Measurements from ENCODE around the gene USP31. TPM values are rescaled to one million over a fixed set of nuclear protein-coding genes. Genes with fewer than 3 reads are reported as not detected.

The USP31 gene
- total RNA-seq, 2 donors from 2014 or later, result 4.1 to 6.1 TPM

DNA sequence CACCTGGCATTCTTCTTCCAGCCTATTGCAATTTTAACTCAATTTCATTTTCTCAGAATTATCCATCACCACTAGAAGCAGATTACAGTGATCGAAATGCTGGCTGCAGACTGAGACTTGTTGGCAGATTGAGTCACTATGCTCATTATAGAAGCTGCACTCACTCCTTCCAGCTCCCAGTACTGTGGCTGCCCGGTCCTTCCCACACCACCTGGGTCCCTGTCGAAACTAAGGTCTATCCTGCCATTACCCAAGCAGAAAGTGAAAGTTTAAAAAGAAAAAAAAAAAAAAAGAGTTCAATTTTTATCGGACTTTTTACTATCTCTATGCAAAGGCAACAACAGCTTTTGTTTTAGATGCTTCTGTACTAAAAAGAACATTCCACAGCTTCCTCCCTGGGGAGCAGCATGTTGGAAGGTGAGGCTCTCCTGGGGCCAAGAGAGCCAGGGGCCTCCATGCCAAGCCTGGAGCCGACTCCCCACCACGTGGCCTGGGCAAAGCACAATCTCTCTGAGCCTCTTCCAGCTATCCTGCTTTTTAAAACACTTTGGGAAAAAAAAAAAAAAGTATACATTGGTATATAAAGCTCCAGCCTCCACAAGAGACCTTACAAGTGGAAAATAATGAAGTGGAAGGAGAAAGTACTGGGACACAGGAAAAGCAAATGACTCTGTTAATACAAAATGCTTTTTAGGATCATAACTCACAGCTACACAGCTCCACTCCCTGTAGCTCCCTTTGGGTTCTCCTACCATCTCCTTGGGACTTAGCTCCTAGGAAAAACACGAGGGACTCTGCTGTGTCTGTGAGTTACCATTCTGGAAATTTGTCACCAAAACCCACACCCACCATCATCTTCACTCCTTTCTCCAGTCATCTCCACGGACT is 77.8 kb downstream of the USP31 start:
- Mint-ChIP-seq H3K27me3 (ENCODE audit: low read depth) (no peaks in the 10 kb centered on the region), H3K4me1 (ENCODE audit: low read depth) (no peaks in the 10 kb centered on the region), H3K9me3 (no peaks in the 10 kb centered on the region), H3K4me3 (no peak overlapping the region), H3K27ac (no peak overlapping the region), H3K36me3 (ENCODE audit: insufficient read depth in 2 of 2) (no peaks in the 10 kb centered on the region)
- ATAC-seq (replicated peaks in 1 of 2) (no peak), DNase-seq (no peak)

DNA sequence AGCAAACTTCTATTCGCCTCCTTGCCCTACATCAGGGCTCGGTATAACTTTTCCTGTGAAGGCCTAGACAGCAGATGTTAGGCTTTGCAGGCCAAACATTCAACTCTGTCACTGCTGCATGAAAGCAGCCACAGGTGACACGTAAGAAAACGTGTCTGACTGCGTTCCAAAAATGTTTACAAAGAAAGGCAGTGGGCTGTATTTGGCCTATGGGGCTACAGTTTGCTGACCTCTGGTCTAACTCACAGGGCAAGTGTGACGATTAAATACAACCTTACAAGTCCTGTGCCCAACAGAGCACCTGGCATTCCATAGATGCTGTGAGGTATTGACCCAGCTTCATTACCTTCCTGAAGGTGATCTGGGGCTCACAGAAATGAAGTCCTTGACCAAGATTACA is 79.4 kb downstream of the USP31 start:
- ATAC-seq (replicated peaks in 1 of 2) (no peak), DNase-seq (no peak)
- no peaks in the 10 kb centered on the region for H3K4me1 Mint-ChIP-seq (ENCODE audit: low read depth)
- H3K27me3 Mint-ChIP-seq (ENCODE audit: low read depth), result no peaks in the 10 kb centered on the region
- H3K27ac Mint-ChIP-seq, result no peak overlapping the region
- H3K4me3 Mint-ChIP-seq, result no peak overlapping the region
- no peaks in the 10 kb centered on the region for H3K36me3 Mint-ChIP-seq (ENCODE audit: insufficient read depth in 2 of 2)
- H3K9me3 Mint-ChIP-seq, result no peaks in the 10 kb centered on the region

DNA sequence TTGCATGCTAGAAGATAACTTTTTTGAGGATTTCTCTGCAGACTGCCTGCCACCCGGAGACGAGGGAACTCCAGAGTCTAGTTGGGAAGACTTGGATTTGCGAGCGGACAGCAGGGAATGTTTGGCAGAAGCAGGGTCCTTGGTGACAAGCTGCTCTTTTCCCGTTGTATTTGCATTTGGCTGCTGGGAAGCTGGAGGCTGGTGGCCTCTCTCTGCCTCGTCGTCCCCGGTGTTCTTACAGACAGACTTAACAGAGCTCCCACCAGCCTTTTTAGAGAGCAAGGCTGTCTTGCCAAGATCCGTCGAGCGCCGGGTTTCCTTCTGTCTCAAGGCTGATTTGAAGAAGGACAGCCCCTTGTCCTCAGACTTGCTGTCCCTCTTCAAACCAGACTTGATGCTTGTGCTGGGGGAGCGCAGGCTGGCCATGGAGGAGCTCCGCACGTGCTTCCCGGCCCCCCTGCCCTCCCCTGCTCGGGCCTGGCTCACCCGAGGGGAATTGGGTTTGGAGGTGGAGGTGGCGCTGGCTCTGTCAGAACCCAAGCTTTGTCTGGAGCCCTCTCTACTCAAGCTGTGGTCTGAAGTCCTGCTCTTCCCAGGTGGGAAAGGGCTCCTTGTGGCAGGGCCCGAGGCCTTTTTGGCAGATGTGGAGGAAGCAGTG is 81.0 kb downstream of the USP31 start:
- H3K36me3 Mint-ChIP-seq (ENCODE audit: insufficient read depth in 2 of 2), result no peaks in the 10 kb centered on the region
- H3K27ac Mint-ChIP-seq, result no peak overlapping the region
- H3K27me3 Mint-ChIP-seq (ENCODE audit: low read depth), result no peaks in the 10 kb centered on the region
- ATAC-seq (replicated peaks in 1 of 2) (no peak), DNase-seq (no peak)
- no peaks in the 10 kb centered on the region for H3K9me3 Mint-ChIP-seq
- H3K4me1 Mint-ChIP-seq (ENCODE audit: low read depth), result no peaks in the 10 kb centered on the region
- H3K4me3 Mint-ChIP-seq, result no peak overlapping the region

DNA sequence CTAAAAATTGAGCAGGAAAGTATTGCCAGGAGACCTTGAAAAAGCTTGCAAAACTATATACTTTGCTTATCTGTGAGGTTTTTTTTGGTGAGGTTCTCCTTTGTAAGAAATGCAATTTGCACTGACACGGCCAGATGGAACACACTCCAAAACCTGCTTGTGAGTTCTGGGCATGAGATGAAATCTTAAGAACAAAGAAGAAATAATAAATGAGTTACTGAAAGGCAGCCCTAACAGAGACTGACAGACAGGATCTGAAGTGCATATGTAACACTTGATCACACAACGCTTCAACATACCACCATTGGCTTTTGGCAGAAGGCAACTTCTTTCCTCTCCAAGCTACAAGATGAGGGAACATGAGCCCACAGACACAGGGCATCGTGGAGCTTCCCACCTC is 82.6 kb downstream of the USP31 start:
- ATAC-seq (replicated peaks in 1 of 2), result no peak
- H3K27ac Mint-ChIP-seq, result no peak overlapping the region
- no peaks in the 10 kb centered on the region for H3K36me3 Mint-ChIP-seq (ENCODE audit: insufficient read depth in 2 of 2)
- no peaks in the 10 kb centered on the region for H3K27me3 Mint-ChIP-seq (ENCODE audit: low read depth)
- H3K4me1 Mint-ChIP-seq (ENCODE audit: low read depth), result no peaks in the 10 kb centered on the region
- no peak for DNase-seq
- H3K4me3 Mint-ChIP-seq, result no peak overlapping the region
- H3K9me3 Mint-ChIP-seq, result no peaks in the 10 kb centered on the region

DNA sequence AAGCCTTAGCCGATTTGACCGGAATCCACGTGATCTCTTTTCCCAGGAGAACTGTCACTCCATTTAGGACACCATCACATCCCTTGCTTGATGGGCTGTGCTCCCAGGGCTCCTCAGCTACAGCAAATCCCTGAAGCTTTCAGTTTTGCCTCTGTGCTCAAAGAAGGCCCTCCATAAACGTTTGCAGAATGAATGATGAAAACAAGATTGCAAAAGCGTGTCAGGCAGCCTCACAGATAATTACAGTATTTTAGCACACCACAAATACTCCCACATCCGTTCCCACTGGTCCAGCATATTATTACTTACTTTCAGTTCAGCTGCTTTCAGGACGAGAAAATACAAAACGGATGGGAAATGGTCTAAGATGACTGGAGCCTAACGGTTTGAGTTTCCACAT is 84.6 kb downstream of the USP31 start:
- Mint-ChIP-seq H3K27ac (no peak overlapping the region), H3K9me3 (no peaks in the 10 kb centered on the region), H3K4me3 (no peak overlapping the region), H3K36me3 (ENCODE audit: insufficient read depth in 2 of 2) (no peaks in the 10 kb centered on the region), H3K4me1 (ENCODE audit: low read depth) (peaks cover 7% of the 10 kb centered on the region), H3K27me3 (ENCODE audit: low read depth) (peaks cover 7% of the 10 kb centered on the region)
- ATAC-seq (replicated peaks in 1 of 2), result no peak
- DNase-seq, result no peak

DNA sequence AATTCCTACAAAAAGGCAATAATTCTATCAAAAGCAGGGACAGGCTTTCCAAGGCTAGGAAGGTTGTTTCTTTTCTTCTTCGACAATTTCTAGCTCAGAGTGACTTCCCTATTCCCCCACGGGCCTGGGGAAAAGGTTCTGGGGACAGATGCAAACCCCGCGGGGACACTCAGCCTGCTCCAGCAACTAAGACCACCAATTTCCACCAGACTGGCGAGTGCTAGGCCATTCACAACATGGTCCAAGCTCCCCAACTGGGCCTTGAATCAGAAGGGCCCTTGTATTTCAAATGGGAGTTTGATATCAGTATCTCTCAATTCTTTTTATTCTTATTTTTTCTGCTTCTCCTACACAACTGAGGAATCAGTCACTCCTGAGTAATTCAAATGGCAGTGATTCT is 86.7 kb downstream of the USP31 start:
- DNase-seq, result no peak
- H3K4me3 Mint-ChIP-seq, result no peak overlapping the region
- H3K4me1 Mint-ChIP-seq (ENCODE audit: low read depth), result peaks cover 7% of the 10 kb centered on the region

DNA sequence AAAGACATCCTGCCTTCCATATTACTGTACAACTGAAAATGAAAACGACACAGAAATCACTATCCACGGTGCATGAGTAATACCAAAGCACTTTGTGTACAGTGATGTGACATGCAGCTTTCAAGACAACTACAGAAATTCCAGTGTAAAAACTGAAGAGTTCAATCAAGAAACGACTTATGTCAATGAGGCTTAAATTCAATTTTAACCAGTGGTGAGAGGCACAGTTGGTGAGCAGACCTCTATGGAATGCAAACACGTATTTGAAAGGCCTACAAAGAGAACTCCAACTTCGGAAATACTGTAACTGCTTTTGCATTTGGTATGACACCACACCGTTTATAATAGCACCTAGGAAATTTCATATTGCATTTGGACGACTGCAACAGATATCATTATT is 87.6 kb downstream of the USP31 start:
- Mint-ChIP-seq H3K36me3 (ENCODE audit: insufficient read depth in 2 of 2) (no peaks in the 10 kb centered on the region), H3K4me3 (no peak overlapping the region), H3K9me3 (no peaks in the 10 kb centered on the region), H3K27me3 (ENCODE audit: low read depth) (peaks cover 28% of the 10 kb centered on the region), H3K4me1 (ENCODE audit: low read depth) (peaks cover 7% of the 10 kb centered on the region), H3K27ac (no peak overlapping the region)
- ATAC-seq (replicated peaks in 1 of 2) (no peak), DNase-seq (no peak)

More for the DNA sequence above, 86.7 kb downstream of the USP31 start:
- Mint-ChIP-seq H3K27me3 (ENCODE audit: low read depth) (peaks cover 20% of the 10 kb centered on the region), H3K27ac (no peak overlapping the region), H3K9me3 (no peaks in the 10 kb centered on the region), H3K36me3 (ENCODE audit: insufficient read depth in 2 of 2) (no peaks in the 10 kb centered on the region)
- ATAC-seq (replicated peaks in 1 of 2), result no peak

DNA sequence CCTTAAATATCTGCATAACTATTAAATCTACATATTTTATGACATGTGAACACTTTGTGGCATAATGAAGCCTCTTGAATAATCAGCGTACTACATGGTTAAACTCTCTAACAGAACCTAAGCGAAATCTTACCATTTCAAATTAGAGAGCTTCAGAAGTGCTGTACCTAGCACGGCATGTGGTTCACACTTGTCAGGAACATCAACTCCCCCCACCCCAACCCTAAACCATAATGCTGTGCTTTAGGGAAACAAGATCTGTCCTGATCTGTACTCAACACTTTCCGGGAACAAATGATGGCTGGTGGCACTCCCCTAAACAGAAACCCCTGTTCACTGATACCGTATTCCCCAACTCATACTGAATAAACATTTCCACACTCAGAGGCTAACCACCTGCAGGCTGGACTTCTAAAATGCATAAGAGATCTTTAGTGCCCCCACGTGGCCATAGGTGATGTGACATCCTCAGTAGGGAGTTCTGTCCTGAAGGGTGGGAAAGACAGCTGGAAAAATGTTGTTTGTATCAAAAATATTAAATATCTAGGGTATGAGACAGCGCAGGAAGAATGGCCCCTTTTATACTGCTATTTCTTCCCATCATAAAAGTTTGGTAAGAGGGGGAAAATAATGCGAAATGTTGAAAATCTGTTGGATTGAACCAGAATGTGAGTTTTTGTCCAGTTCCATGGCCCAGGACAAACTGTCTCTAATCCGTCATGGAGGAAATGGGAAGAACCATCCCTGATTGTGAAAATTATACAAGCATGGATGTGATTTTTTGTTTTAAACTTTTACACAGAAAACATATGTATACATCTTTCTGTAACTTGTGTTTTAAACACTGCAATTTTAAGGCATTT is 88.6 kb downstream of the USP31 start:
- Mint-ChIP-seq H3K36me3 (ENCODE audit: insufficient read depth in 2 of 2) (no peaks in the 10 kb centered on the region), H3K9me3 (no peaks in the 10 kb centered on the region), H3K4me3 (no peak overlapping the region), H3K27me3 (ENCODE audit: low read depth) (peaks cover 34% of the 10 kb centered on the region), H3K4me1 (ENCODE audit: low read depth) (peaks cover 7% of the 10 kb centered on the region), H3K27ac (no peak overlapping the region)
- DNase-seq (peak; percentile 52 to 61), ATAC-seq (replicated peaks in 1 of 2) (peak; percentile 59 to 75)

DNA sequence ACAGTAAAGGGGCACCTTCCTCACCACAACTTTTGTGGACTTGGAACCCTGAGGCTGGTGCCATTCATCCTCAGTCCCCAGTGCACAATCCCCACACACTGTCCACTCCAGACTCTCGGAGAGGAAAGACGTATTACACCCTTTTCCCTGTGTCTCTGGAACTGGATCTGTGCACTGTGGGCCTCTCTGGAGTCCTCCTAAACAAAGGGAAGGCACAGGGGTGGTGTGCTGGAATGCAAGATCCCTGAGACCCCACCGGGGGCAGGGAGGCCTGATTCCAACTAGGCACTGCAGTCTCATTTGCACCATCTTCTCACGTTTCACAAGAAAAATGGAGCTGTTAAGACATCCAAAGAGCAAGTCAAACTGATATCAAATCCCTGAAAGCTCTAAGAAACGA is 89.8 kb downstream of the USP31 start:
- H3K36me3 Mint-ChIP-seq (ENCODE audit: insufficient read depth in 2 of 2), result no peaks in the 10 kb centered on the region
- no peaks in the 10 kb centered on the region for H3K9me3 Mint-ChIP-seq
- no peak overlapping the region for H3K4me3 Mint-ChIP-seq
- peaks cover 7% of the 10 kb centered on the region for H3K4me1 Mint-ChIP-seq (ENCODE audit: low read depth)
- no peak for ATAC-seq (replicated peaks in 1 of 2)
- DNase-seq, result no peak
- H3K27me3 Mint-ChIP-seq (ENCODE audit: low read depth), result peaks cover 34% of the 10 kb centered on the region
- no peak overlapping the region for H3K27ac Mint-ChIP-seq

DNA sequence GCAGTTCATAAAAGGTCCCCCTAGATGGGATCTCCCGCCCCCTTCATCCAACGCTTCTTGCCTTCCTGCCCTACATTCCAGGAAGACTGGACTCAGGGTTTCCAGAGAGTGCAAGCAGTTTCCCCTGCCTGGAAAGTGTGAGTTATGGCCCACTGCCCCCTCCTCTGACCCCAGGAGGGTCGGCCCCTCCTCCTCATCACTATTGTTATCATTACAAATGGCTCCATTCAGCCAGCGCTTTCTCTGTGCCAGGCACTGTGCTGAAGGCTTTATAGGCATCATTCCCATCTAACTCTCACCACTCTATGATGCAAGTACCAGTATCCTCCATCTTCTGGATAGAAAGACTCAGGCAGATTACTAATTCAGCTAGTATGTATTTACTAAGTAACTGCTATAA is 90.7 kb downstream of the USP31 start:
- no peaks in the 10 kb centered on the region for H3K9me3 Mint-ChIP-seq
- no peaks in the 10 kb centered on the region for H3K36me3 Mint-ChIP-seq (ENCODE audit: insufficient read depth in 2 of 2)
- no peak for DNase-seq
- no peak overlapping the region for H3K4me3 Mint-ChIP-seq
- no peak overlapping the region for H3K27ac Mint-ChIP-seq
- ATAC-seq (replicated peaks in 1 of 2), result no peak
- peaks cover 7% of the 10 kb centered on the region for H3K4me1 Mint-ChIP-seq (ENCODE audit: low read depth)
- peaks cover 39% of the 10 kb centered on the region for H3K27me3 Mint-ChIP-seq (ENCODE audit: low read depth)

DNA sequence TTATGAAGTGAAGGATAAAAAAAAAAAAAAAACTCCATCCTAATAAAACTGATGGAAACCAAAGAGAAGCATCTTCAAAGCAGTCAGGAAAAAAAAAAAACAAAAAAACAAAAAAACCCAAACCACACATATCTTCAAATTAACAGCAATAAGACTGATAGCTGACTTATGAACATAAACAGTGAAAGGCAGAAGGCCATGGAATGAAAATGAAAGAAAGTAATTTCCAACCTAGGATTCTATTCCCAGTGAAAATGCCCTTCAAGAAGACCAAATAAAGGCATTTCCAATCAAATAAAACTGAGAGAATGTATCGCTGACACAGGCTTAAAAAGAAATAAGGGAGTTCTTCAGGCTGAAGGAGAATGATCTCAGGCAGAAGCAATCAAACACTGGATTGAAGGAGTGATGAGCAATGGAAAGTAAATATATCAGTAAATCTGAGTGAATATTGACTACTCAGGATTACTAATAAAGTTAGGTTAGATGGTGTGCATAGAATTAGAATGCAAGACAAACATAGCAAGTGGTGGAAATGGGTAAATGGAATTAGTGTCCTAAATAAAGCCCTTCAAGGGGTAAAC is 92.1 kb downstream of the USP31 start:
- no peaks in the 10 kb centered on the region for H3K36me3 Mint-ChIP-seq (ENCODE audit: insufficient read depth in 2 of 2)
- H3K27ac Mint-ChIP-seq, result no peak overlapping the region
- H3K27me3 Mint-ChIP-seq (ENCODE audit: low read depth), result peaks cover 45% of the 10 kb centered on the region
- ATAC-seq (replicated peaks in 1 of 2) (no peak), DNase-seq (no peak)
- no peaks in the 10 kb centered on the region for H3K9me3 Mint-ChIP-seq
- no peak overlapping the region for H3K4me3 Mint-ChIP-seq
- peaks cover 7% of the 10 kb centered on the region for H3K4me1 Mint-ChIP-seq (ENCODE audit: low read depth)

DNA sequence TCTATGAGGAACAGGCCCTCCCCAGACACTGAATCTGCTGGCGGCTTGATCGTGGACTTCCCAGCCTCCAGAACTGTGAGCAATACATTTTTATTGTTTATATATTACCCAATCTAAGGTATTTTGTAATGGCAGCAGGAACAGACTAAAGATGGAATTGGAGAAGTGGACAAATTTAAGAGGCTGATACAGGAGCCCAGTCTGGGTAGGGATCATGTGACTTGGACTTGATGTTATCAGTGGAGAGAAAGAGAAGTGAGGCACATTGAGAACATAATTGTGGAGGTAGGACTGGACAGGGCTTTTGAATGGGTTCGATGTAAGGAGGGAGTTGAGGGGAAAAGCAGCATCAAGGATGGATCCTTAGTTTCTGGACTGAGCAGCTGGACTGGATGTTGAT is 93.8 kb downstream of the USP31 start:
- no peak for ATAC-seq (replicated peaks in 1 of 2)
- no peaks in the 10 kb centered on the region for H3K36me3 Mint-ChIP-seq (ENCODE audit: insufficient read depth in 2 of 2)
- no peak overlapping the region for H3K27ac Mint-ChIP-seq
- H3K4me1 Mint-ChIP-seq (ENCODE audit: low read depth), result peaks cover 1% of the 10 kb centered on the region
- no peaks in the 10 kb centered on the region for H3K9me3 Mint-ChIP-seq
- no peak for DNase-seq
- H3K4me3 Mint-ChIP-seq, result no peak overlapping the region
- H3K27me3 Mint-ChIP-seq (ENCODE audit: low read depth), result peaks cover 40% of the 10 kb centered on the region
